HUES64 (cell line): ENCODE results near the gene DCP1A.

ENCODE experiments used
- H3K27ac ChIP-seq: 2 replicates; pipeline ENCODE4 v1.7.0; 2013; ENCODE audit warnings: low read depth, low read length, inconsistent platforms
- H3K27me3 ChIP-seq: 2 replicates; pipeline ENCODE4 v1.6.1; 2013; ENCODE audit warnings: mild to moderate bottlenecking, low read length; ENCODE audit not compliant: insufficient read depth
- H3K36me3 ChIP-seq: 2 replicates; pipeline ENCODE4 v1.6.1; 2013; ENCODE audit warnings: mild to moderate bottlenecking, low read length; ENCODE audit not compliant: insufficient read depth
- H3K4me1 ChIP-seq: 2 replicates; pipeline ENCODE4 v1.6.1; 2013; ENCODE audit warnings: mild to moderate bottlenecking, low read length, moderate library complexity; ENCODE audit not compliant: insufficient read depth
- H3K4me3 ChIP-seq: 2 replicates; pipeline ENCODE4 v1.5.1; 2013; ENCODE audit warnings: mild to moderate bottlenecking, low read length, moderate library complexity
- H3K9ac ChIP-seq: 2 replicates; pipeline ENCODE4 v1.6.1; 2013; ENCODE audit warnings: mild to moderate bottlenecking, low read depth, low read length
- H3K9me3 ChIP-seq: 2 replicates; pipeline ENCODE4 v1.6.1; 2013; ENCODE audit warnings: low read depth, low read length; ENCODE audit not compliant: insufficient read depth
- WGBS: fragments of 150-250, 120-280 bp; methylation state at CpG from one replicate; pipeline ENCODE4 v1.1.7; 2013; ENCODE audit warnings: missing lambda C conversion rate; 5-methylcytosine and 5-hydroxymethylcytosine counted together

DCP1A gene

GRCh38 chr3:53234130-53234840 is 113.1 kb downstream of the DCP1A start:
- Histone ChIP-seq H3K9me3 (no peaks in the 10 kb centered on the region), H3K36me3 (peaks cover 98% of the 10 kb centered on the region), H3K27ac (no peak overlapping the region), H3K4me1 (no peaks in the 10 kb centered on the region), H3K4me3 (no peak overlapping the region), H3K9ac (no peak overlapping the region), H3K27me3 (no peaks in the 10 kb centered on the region)
- WGBS: 88% methylated on average over 15 of the region's 15 CpGs
